COLO668 (cell line): ENCODE results near the gene CANT1.
A peak's percentile ranks its signal among the peaks of the same experiment; 100 is the strongest.

Experiments used
- DNase-seq: peaks from one replicate; lab custom pipeline; 2025; ENCODE audit not compliant: unreplicated experiment; lab: John Stamatoyannopoulos, UW

CANT1 gene

DNA sequence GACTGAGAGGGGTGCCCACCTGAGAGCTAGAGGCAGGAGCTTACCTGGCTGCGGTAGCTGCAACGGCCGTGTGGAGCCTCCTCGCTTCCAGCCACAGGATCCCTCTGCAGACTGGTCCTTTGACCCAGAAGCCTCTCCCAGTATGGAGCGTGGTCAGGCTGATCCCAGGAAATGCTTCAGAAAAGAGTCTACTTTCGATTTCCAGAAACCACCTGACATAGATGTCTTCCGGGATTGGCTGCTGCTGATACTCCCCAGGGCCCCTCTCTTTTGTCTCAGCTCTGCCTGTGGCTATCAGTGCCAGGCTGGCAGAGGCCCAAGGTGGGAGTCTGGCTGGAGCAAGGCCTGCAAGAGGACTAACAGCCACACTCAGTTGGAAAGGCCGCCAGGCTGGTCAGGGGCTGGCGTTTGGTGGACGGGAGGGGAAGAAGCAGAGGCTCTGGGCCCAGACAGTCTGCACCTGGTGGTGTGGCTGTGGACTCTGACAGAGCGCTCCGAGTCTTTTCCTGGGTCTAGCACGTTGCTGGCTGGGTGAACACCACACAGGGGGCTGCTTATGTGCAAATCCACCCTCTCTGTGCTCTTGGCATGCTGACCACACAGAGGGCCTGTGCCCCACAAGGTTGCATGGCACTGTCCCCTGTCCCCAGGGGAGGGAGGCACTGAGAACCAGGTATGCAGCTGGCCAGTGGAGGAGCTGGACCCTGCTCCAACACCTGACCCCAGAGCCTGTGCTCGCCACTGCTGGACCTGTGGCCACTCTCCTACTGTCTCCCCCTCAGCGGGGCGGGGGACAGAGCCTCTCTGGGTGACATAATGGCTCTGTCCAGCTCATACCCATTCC, 29.6 kb downstream of the CANT1 start, which contains the start of gene LGALS3BP:
TSS of gene LGALS3BP (minus strand) at position 144 of the 844 bp plus-strand sequence. CDS start 2,732 bp downstream, outside the sequence.
- peak; percentile 72 for DNase-seq

DNA sequence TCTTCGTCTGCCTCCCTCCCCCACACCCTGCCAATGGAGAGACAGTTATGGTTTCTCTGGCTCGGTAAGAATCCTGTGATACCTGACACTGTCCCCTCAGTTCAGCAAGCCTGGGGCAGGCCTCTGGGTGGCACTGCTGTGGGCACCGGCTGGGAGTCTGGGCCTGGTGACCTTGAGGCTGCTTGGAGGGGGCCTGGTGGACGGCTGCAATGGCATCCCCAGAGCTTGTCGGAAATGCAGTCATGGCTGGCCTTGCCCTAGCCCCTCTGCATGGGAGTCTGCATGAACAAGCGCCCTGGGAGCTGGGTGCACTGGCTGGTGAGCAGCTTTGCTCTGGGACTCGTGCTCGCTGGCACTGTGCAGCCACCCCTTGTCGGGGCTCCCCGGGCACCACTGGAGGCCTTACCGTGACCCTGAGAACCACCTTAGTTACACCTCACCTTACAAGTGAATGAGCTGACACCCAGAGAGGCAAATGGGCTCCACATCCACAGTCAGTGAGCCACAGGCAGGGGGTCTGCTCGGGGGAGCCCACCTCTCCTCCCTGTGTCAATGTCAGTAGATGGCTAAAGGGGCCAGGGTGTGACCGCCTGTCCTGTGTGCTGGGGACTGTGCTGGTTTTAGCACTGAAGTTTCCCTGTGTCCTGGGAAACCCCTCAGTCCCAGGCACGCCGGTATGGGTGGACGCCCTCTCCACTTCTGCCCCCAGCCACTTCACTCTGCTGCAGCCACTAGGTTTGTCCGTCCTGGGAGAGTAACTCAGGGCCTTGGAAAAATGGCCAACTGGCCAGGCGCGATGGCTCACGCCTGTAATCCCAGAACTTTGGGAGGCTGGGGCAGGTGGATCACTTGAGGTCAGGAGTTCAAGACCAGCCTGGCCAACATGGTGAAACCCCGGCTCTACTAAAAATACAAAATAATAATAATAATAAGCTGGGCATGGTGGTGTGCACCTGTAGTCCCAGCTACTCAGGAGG, 31.3 kb downstream of the CANT1 start:
- peak; percentile 41 for DNase-seq

DNA sequence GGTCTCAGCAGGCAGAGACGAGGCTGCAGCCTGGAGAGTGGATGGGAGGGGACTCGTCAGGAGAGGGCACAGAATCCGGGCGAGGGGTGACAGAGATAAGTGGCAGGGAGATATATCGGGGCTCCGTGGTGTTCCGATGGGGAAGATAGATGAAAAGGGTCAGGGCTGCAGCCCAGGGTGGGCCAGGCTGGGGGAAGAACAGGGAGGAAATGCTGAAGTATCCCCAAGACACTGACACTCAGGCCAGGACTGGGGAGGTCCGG, 32.0 kb downstream of the CANT1 start:
- DNase-seq, result no peak

DNA sequence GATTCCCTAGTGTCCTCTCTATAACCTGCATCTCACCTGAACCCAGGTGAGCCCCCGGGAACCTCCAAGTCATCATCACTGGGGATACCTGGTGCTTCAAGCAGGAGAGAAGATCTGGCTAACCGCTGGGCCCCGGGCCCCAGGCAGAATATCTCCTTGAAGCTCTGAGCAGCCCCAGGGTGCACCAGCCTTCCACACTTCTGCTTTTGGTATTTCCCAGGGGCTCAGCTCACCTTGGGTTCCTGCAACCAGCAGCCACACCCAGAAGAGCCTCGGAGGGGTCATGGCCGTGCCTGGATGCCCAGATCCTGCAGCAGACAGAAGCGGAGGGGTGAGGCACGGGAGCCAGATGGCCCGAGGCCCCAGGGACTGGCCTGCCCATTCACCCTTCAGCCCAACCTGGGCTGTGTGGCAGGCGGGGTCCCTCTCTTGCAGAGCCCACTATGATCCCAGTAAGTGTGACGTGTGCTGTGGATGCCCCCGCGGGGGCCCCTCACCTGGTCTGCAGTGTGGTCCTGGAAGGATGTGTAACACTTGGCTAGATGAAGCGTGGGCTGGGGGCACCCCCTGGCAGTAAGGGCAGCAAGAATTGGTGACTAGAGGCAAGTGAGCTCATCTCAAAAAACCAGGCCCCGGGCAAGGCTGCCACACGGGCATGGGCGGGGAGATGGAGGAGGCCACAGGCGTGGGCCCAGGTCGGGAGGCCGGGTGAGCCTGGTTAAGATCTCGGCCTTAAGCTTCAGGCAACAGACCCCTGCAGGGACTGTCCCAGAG, 32.5 kb downstream of the CANT1 start:
- DNase-seq, result no peak

DNA sequence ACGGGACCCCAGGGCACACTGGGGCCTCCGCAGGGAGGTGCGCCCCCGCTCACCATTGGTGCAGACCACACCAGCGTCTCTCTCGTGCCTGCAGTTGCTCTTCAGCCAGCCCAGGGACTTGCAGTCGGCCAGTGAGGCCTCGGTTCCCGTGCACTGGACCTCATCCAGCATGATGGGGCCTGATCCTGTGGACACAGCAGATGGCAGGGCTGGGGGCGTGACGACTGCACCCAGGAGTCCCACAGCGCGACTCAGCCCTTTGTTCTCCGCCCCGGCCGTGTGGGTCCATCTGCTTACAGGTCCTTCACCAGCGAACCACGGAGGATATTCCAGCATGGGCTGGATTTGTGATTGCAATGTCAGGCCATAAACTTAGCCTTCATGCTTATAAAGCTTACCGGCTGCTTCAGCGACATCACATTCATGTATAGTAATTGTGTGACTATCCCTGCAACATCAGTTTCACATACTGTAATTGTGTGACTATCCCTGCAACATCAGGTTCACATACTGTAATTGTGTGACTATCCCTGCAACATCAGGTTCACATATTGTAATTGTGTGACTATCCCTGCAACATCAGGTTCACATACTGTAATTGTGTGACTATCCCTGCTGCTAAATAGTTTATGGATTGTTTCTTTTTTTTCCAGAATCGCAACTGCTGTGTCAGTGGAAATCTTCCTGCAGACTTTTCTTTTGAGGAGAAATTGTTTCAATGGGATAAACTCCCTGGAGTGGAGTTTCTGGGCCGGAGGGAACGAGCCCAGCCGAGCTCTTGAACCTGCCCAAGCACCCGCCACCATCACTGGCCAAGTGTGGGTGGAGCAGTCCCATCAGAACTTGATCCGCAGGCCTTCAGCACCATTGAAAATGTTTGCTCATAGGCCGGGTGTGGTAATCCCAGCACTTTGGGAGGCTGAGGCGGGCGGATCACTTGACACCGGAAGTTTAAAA, 34.7 kb downstream of the CANT1 start:
- DNase-seq, result no peak

DNA sequence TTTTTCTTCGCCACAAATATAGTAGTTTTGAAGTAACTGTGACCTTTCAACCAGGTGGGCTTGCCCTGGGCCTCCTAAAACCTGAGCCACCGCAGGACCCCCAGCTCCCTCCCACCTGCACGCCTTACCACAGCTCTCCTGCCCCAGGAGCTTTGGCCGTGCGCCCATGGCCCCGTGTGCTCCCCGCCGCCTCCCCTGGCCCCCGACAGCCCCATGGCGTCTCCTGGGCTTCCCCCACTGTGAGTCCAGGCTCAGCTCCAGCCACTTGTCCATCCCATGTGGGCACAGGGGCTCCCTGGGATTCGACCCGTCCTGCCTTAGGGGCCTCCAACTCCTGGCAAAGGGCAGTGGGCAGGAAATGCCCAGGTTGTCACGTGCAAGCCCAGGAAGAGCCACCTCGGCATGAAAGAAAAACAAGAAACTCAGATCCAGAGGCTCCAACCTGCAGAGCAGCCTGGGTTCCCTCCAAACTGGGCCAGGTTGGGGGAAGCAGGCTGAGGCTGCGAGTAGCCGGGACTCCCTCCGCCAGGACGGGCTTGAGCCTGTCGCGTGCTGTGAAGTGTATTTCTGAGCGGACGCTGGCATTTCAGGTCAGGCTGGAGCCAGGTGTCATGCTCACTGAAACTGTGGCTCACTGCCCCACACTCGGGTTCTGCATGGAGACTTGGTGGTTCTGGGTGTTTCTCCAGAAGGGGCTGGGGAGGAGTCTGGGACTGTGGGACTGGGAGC, 35.6 kb downstream of the CANT1 start:
- no peak for DNase-seq

DNA sequence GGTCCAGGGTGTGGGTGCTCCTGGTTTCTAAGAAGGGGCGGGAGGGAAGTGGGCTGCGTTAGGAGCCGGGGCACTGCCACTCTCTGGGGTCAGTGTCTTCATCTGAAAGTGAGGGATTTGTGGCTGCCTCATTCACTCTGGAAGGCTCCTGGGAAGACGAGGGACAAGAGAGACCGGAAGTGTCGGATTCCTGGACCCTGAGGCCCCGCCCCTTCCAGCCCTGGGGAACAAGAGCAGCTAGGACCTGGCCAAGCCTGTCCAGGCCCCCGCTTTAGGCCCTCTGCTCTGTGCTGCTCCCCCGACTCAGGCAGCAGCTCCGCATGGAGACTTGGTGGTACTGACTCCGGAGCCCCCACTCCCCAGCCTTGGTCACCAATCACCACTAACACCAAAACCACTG, 36.4 kb downstream of the CANT1 start:
- no peak for DNase-seq

DNA sequence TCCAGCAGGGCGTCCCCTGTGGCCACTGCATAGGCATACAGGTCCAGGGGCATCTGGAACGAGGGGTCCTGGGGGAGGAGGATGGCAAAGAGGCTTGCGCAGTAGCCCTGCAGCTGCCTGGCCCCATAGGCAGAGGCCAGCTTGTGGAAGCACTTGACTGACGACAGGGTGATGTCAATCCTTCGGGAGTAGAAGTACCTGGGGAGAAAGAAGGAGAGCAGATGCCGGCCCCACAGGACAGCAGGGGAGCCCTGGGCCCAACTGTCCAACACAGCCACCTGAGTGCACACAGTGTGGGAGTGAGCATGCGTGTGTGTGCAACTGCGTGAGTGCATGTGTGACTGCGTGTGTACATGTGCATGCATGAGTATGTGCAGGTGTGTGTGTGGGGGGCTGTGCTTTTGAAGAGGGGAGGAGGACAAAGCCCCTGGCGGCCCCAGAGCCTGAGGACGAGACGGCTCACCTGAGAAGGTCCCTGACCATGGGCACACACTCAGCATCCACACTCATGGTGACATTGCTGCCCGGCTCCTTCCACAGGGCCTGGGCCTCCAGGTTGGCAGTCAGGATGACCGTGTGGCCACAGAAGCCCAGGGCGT, 37.0 kb downstream of the CANT1 start:
- DNase-seq, result no peak

DNA sequence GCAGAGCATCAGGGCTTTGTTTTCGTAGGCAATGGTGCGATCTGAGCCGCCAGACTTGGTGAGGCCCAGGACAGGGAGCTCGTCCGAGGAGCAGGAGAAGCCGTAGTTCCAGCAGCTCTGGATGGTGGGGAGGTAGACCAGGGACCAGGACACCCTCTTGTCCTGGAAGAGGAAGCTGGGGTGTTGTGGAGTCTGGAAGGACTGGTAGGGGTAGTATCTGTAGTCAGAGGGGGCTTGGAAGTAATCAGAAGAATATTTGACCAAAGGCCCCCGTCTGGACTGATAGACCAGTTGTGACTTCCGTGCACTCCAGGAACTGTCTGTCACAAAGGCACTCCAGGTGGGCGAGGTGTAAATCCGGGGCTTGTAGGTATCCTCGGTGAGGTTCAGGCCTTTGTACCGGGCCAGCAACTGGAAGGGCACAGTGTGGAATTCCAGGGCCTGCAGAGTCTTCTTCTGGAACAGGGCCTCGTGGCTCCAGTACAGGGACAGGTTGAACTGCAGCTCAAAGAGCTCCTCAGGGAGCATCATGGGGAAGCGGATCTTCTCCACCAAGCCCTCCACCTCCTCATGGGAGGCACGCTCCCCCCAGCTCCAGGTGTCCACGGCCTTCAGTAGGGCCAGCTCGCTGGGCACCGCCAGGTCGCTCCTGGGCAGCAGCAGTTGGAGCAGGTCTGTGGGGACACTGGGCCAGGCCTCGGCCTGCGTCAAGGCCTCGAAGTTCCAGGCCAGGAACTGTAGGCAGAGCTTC, 37.6 kb downstream of the CANT1 start:
- no peak for DNase-seq

DNA sequence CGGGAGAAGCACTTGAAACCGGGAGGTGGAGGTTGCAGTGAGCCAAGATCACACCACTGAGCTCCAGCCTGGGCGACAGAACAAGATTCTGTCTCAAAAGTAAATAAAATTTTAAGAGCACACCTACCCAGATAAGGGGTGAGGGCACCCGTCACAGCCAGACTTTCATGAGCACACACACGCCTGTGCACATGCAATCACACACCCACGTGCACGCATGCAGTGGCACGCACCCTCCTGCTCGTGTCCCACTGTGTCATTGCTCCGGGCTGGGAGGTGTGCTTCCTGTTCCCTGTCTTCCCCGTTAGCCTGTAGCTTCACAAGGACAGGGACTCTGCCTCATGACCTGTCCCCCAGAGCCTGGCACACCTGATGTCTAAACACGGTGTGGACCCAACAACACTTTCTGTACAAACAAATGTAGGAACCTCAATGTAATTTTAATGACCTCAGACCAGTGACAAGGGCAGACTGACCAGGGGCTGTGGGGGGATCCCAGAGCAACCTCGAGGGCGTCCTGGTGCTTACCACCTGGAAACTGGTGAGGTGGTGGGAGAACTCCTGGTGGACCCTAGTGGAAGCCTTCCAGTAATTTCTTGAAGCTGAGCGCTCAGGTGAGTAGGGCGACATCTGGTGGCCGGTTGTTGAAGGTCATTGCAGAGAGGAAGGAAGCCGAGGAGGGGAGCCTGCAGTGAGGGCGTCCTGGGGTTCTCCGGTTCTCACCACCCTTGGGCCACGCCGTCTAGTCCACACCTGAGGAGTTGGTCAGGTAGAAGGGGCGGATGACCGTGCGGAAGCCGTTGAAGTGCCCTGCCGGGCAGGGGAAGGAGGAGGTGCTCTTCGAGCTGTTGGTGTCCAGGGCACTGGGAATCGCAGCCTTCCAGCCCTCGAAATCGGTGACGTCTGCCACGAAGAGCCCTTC, 38.5 kb downstream of the CANT1 start:
- DNase-seq, result peak; percentile 64

DNA sequence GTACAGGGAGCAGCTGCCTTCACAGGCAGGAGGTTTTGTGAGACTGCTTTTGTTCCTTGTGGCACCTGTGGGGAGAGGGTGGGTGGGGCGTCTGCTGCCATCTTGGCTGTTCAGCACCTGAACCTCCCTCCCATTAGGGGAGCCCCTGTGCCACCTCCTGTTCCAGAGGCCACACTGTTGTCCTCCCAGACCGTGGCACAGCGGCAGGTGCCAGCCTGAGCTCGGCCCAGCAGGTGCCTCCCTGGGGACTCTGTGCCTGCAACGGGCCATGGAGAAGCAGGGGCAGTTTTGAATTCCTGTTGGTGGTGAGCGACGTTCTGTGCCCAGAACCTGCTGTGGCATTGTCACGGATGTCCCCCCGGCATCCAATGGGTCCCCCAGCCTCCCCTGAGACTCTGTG, 39.7 kb downstream of the CANT1 start:
- no peak for DNase-seq

DNA sequence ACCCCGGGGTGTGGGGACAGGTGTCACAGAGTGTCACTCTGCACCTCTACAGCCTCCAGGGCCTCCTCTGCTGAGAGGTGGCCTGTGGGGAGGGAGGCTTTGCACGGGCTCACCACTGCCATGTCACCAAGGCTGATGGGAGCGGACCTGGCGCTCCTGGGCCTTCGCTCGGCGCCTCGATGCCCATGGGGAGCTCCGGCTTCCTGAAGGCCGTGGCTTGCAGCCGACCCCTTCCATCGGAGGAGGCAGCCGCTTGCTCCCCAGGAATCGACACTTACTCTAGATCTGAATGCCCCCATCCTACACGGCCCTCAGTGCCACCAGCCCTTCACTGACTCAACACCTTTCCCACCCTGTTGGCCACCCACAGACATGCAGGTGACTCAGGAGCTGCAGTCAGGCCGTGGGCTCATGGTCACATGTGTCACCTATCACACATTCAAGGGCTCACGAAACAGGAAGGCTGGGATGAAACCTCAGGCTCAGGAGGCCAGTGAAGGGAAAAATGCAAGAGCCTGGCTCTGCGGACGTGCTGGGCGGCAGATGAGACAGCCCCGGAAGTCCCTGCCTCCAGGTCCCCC, 41.7 kb downstream of the CANT1 start:
- no peak for DNase-seq

DNA sequence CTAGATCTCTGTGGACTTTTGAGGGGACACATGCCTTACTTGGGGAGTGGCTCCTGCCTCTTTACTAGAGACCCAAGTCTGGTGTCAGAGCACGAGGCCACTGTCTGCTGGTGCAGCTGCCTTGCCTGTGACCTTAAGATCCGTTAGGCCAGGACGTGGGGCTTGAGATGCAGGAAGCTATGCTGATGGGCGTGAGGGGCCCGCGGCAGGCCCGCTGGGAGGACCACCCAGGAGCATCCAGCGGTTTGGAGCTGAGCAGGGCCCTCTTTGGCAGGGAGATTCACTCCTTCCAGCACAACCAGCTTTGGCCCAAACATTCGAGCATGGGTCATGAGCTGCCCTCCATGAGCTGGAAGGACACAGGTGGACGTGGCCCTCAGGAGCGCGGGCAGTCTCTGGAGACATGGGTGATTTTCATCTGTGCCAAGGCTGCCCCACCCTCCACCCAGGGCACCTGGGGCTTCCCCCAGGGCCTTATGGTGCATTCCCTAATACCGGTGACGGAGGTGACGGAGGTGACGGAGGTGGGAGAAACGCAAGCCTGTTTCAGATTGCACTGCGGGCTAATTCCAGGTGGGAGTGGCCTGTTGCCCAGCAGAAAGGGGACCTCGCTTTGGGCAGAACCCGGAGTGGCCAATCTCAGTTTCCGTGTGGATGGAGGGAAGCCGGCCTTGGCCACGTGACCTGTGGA, 42.5 kb downstream of the CANT1 start:
- no peak for DNase-seq

DNA sequence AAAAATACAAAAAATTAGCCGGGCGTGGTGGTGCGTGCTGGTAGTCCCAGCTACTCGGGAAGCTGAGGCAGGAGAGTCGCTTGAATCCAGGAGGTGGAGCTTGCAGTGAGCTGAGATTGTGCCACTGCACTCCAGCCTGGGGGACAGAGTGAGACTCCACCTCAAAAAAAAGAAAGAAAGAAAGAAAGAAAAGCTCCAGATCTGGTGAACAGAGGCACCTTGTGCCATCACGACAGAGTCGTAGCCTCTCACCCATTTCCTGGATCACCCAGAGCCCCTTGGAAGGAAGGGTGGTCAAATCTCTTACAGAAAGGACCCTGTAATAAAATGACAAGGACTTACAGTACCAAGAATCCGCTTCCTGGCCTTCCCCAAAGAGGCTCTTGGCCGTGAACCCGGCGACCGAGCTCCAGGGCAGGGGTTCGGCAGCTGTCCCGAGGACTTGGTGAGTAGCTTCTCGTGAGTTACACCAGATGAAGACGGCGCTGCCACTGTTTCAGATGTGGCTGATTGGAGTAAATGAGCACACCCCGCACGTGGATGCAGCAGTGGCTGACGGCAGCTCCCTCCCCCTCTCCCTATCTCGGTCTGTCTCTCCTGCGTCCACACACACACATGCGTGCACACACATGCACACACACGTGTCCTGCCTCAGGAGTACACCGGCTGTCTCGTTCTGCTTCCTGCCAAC, 43.3 kb downstream of the CANT1 start:
- DNase-seq, result no peak

DNA sequence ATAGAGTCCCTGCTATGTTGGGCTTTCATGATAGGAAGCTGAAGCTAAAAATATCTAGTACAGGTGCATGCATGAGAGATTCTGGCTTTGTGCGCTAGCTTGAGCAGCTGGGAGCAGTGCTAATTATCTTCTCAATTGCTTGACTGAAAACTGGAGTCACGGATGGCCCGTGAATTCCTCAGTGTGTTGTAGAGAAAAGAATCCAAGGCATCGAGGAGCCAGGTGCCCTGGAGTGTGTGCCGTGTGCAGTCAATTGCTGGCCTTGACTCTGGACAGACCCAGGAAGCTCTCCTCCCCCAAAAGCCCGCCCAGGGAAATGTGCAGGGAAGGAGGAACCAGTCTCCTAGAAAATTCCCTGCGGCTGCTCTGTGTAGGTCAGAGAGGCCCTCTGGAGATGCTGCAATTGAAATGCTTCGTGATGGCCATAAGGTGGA, 44.1 kb downstream of the CANT1 start:
- peak; percentile 18 for DNase-seq

DNA sequence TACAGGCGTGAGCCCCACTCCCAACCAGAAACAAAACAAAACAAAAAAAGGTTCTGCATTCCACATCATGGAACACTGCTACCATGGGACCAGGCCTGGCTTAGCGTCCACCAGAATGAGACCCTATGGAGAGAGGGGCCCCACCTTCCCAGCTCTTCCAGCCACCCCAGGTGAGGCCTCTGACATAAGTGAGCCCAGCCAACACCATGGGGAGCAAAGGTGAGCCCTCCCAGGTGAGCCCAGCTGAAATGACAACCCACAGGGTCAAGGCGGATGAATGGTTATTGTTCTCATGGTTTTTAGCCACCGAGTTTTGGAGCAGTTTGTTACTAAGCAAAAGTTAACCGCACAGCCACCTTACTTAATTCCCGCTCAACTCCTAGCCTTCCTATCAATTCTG, 46.2 kb downstream of the CANT1 start:
- no peak for DNase-seq
